Pancreas (tissue), 10 donors: ENCODE results near the gene CORO1C. TPM values are rescaled to one million over a fixed set of nuclear protein-coding genes. Genes with fewer than 3 reads are reported as not detected.
A peak's percentile ranks its signal among the peaks of the same experiment; 100 is the strongest.

ENCODE experiments used
- ATAC-seq, 4 donors: fragments of 200-7000 bp; cut with Tn5 transposase; one replicate each; pipeline versions ENCODE4 v1.8.0 to v1.9.1; 2020; ENCODE audit warnings: mild to moderate bottlenecking in 4 of 4, moderate library complexity in 4 of 4
- DNase-seq, 6 donors: peaks; one replicate each; pipeline ENCODE4 v3.0.0-alpha.2; 2020
- FAIRE-seq: peaks from 2 replicates; lab custom pipeline; 2012; peaks lifted over from hg19 to GRCh38; lab: Jason Lieb, UNC
- H3K27ac ChIP-seq, 4 donors: fragments of 200-600 bp; sonication (generic); 1 replicate in 3 of 4; 2 replicates in 1 of 4; pipeline versions ENCODE4 v1.5.0 to v1.8.0; 2020
- H3K27me3 ChIP-seq, 4 donors: fragments of 200-600 bp; one replicate each; pipeline ENCODE4 v1.8.0; 2021
- H3K36me3 ChIP-seq, 3 donors: fragments of 200-600 bp; sonication (generic) in 1 of 3; one replicate each; pipeline versions ENCODE4 v1.5.0 to v1.8.0; 2020 to 2021
- H3K4me1 ChIP-seq, 3 donors: fragments of 200-600 bp; one replicate each; pipeline ENCODE4 v1.8.0; 2021
- H3K4me3 ChIP-seq, 4 donors: fragments of 200-600 bp; sonication (generic) in 2 of 4; one replicate each; pipeline versions ENCODE4 v1.5.0 to v1.8.0; 2020 to 2021
- H3K9me3 ChIP-seq, 4 donors: fragments of 200-600 bp; one replicate each; pipeline ENCODE4 v1.8.0; 2021
- CTCF ChIP-seq, 4 donors: fragments of 200-600 bp; sonication (generic) in 3 of 4; IDR thresholded peaks; one replicate each; pipeline versions ENCODE4 v1.5.0 to v1.8.0; 2021; ENCODE audit warnings: antibody characterized with exemption in 4 of 4
- WGBS, 2 donors: extraction: QIAGEN DNeasy Blood & Tissue Kit; methylation state at CpG; one replicate each; pipeline ENCODE4 v1.1.7; 2013; 5-methylcytosine and 5-hydroxymethylcytosine counted together
- intact Hi-C, 3 donors: fragments of 100-400 bp; cut with DNase I; formaldehyde crosslinking; loops; one replicate each; pipeline versions ENCODE4 v1.11.1 to v1.14.2; 2022
- polyA plus RNA-seq, 2 donors: library from polyadenylated mRNA; stranded (reverse); fragments of 200-250 nt; gene quantifications; one replicate each; pipeline ENCODE4 v1.2.3, GENCODE V29; 2013
- total RNA-seq, 6 donors: library from RNA; stranded (reverse); fragmentation: NEBNext Ultra II Directional in 4 of 6; extraction: Animal tissue kit (Norgen Biotek cat#: 25700) in 4 of 6; gene quantifications; one replicate each; pipeline versions ENCODE4 v1.2.1 to v1.2.4, GENCODE V29; 2021 to 2023
- donor health status: healthy with polysubstance abuse.
- donor health status: DM: no; HTN: no; CAD: no; lungs with moderate emphysema.
- donor health status: DM: no; HTN: no; CAD: no.
- donor health status: control.
- donor health status: control.
- donor health status: Bipolar disorder and iron deficiency.
- donor health status: DM: yes; HTN: yes; CAD: no.
- donor health status: DM: no; HTN: no; CAD: no.
- donor health status: DM: no; HTN: no; CAD: no.
- donor health status: DM: yes; HTN: yes; CAD: no.

Gene CORO1C
- total and polyA plus RNA-seq, 8 donors: 9.9 to 62.3 (median 15.4) TPM

DNA sequence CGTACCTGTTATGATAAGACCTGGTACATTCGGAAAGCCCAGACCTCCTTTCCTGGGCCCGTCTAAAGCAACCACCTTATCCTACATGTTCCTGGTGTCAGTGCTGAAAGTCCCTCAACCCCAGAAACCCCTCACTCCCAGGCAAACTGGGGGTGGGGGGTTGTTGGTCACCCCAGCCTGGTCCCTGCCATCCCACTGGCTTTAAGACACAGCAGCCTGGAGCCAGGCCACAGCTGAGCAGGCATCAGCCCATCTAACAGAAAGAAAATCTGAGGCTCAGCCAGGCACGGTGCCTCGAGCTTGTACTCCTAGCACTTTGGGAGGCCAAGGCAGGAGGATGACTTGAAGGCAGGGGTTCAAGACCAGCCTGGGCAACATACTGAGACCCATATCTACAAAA, 102.2 kb downstream of the CORO1C start:
- Histone ChIP-seq H3K4me3 (peak overlapping the region in 1 of 4 donors; percentile 27), H3K36me3 (no peaks in the 10 kb centered on the region), H3K27me3 (no peaks in the 10 kb centered on the region), H3K9me3 (no peaks in the 10 kb centered on the region), H3K4me1 (peaks cover 0 to 8% (median 0%) of the 10 kb centered on the region in 3 donors), H3K27ac (peak overlapping the region in 1 of 4 donors; percentile 36)
- ATAC-seq (no peak), FAIRE-seq (no peak), DNase-seq (peak in 1 of 6 donors; percentile 45)
- intact Hi-C loops: no loop called here
- WGBS, 2 donors: 78 to 86% methylated on average over 5 of the region's 5 CpGs
- no peak for TF ChIP-seq CTCF (IDR thresholded peaks at IDR 0.05)

- intact Hi-C loops: no loop called here
- H3K4me3 ChIP-seq: no peak overlapping the region
- WGBS, 2 donors: 71 to 83% methylated on average over 8 of the region's 8 CpGs
- peaks cover 0 to 8% (median 0%) of the 10 kb centered on the region in 3 donors for H3K4me1 ChIP-seq
- no peak overlapping the region for H3K27ac ChIP-seq
- no peaks in the 10 kb centered on the region for H3K9me3 ChIP-seq
- H3K36me3 ChIP-seq: no peaks in the 10 kb centered on the region
- no peak for ATAC-seq
- no peak for FAIRE-seq
- no peak for TF ChIP-seq CTCF (IDR thresholded peaks at IDR 0.05)
- H3K27me3 ChIP-seq: no peaks in the 10 kb centered on the region
- no peak for DNase-seq
Observed at GRCh38 chr12:108627134-108627920, 104.0 kb downstream of the CORO1C start.

- Histone ChIP-seq H3K4me1 (peaks cover 0 to 8% (median 0%) of the 10 kb centered on the region in 3 donors), H3K4me3 (no peak overlapping the region), H3K9me3 (no peaks in the 10 kb centered on the region), H3K27me3 (no peaks in the 10 kb centered on the region), H3K27ac (no peak overlapping the region), H3K36me3 (no peaks in the 10 kb centered on the region)
- WGBS, 2 donors: 60 to 63% methylated on average over 3 of the region's 3 CpGs
- intact Hi-C loops: no loop called here
- ATAC-seq (no peak), FAIRE-seq (no peak), DNase-seq (no peak)
- TF ChIP-seq CTCF (IDR thresholded peaks at IDR 0.05): no peak
Observed at GRCh38 chr12:108625228-108625627, 106.1 kb downstream of the CORO1C start.

DNA sequence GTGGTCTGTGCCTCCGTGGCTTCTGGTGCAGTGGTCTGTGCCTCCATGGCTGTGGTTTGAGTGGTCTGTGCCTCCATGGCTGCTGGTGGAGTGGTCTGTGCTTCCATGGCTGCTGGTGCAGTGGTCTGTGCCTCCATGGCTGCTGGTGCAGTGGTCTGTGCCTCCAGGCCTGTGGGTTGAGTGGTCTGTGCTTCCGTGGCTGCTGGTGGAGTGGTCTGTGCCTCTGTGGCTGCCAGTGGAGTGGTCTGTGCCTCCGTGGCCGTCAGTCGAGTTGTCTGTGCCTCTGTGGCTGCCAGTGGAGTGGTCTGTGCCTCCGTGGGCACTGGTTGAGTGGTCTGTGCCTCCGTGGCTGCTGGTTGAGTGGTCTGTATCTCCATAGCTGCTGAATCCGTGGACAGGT, 107.7 kb downstream of the CORO1C start:
- FAIRE-seq (no peak), DNase-seq (no peak), ATAC-seq (no peak)
- H3K27me3 ChIP-seq: no peaks in the 10 kb centered on the region
- no peaks in the 10 kb centered on the region for H3K36me3 ChIP-seq
- no peak overlapping the region for H3K27ac ChIP-seq
- no peak overlapping the region for H3K4me3 ChIP-seq
- H3K4me1 ChIP-seq: peaks cover 0 to under 1% (median 0%) of the 10 kb centered on the region in 3 donors
- H3K9me3 ChIP-seq: no peaks in the 10 kb centered on the region
- no peak for TF ChIP-seq CTCF (IDR thresholded peaks at IDR 0.05)
- intact Hi-C loops: no loop called here
- 78 to 89% methylated on average over 8 of the region's 8 CpGs for WGBS, 2 donors

DNA sequence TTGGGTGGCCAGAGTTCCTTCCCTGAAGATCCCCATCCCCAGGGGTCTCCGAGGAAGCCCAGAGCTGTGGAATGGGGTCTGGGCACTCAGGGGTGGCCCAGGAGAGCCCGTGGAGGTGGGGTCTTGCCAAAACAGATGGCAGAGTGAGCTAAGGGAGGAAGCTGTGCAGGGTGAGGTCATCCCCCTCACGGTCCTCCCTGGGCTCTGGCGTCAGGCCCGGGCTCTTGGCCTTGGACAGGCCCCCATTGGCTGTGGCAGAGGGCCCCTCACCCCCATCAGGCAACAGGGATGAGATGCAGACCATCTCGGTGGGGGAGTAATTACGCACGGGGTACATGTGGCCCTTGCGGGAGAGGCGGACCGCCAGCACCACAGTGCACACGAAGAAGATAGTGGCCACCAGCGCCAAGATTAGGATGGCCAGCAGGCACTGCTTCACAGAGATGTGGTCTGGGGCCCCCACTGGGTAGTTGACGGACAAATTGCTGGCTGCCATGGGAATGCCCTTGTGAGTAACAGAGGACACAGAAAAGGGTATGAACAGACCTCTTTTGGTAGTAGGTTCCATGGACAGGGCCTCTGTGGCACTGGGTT, 108.3 kb downstream of the CORO1C start:
- Histone ChIP-seq H3K4me1 (no peaks in the 10 kb centered on the region), H3K4me3 (no peak overlapping the region), H3K27ac (no peak overlapping the region), H3K27me3 (no peaks in the 10 kb centered on the region), H3K36me3 (no peaks in the 10 kb centered on the region), H3K9me3 (no peaks in the 10 kb centered on the region)
- ATAC-seq (no peak), DNase-seq (peak in 1 of 6 donors; percentile 45), FAIRE-seq (no peak)
- WGBS, 2 donors: 66 to 75% methylated on average over 14 of the region's 14 CpGs
- intact Hi-C loops: no loop called here
- TF ChIP-seq CTCF (IDR thresholded peaks at IDR 0.05): no peak
